HUES6 (cell line): ENCODE measurements around the gene LYZL4.

Source experiments
- H3K27ac ChIP-seq: 2 replicates; pipeline ENCODE4 v1.7.0; 2013; ENCODE audit warnings: low read depth, mild to moderate bottlenecking, low read length, inconsistent platforms
- H3K27me3 ChIP-seq: 2 replicates; pipeline ENCODE4 v1.6.1; 2013; ENCODE audit warnings: low read length; ENCODE audit not compliant: control insufficient read depth, insufficient read depth
- H3K36me3 ChIP-seq: 2 replicates; pipeline ENCODE4 v1.6.1; 2013; ENCODE audit warnings: low read length; ENCODE audit not compliant: control insufficient read depth, insufficient read depth
- H3K4me1 ChIP-seq: 2 replicates; pipeline ENCODE4 v1.6.1; 2013; ENCODE audit warnings: low read length; ENCODE audit not compliant: control insufficient read depth, insufficient read depth
- H3K4me3 ChIP-seq: 2 replicates; pipeline ENCODE4 v1.5.1; 2013; ENCODE audit warnings: low read depth, low read length
- H3K9ac ChIP-seq: one replicate; pipeline ENCODE4 v1.6.1; 2013; ENCODE audit warnings: mild to moderate bottlenecking, low read length
- H3K9me3 ChIP-seq: 2 replicates; pipeline ENCODE4 v1.6.1; 2013; ENCODE audit warnings: low read depth, low read length; ENCODE audit not compliant: control insufficient read depth, insufficient read depth

LYZL4 gene

DNA sequence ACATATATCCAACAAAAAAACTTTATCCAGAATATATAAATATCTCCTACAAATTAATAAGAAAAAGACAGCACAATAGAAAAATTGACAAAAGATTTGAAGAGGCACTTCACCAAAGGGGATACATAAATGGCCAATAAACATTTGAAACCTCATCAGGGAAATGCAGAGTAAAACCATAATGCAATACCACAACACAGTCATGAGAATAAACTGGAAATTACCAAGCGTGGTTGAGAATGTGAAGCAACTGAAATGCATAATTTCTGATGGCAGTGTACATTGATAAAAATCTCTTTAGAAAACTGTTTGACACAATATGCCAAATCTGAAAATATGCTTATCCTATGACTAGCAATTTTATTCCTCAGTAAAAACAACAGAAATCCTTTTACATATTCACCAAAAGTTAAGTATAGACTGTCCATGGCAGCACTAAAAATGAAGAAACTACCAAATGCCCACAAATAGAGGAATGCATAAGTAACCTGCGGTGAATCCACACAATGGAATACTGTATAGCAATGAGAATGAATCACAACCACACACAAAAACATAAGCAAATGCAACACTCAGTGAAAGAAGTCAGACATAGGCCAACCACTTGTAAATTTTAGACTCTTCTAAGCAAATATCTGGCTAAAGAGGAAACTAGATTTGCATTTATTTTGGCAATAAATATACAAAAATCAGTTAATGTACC is 7.9 kb downstream of the LYZL4 start:
- H3K4me3 ChIP-seq, result no peak overlapping the region
- H3K36me3 ChIP-seq, result no peaks in the 10 kb centered on the region
- no peak overlapping the region for H3K9ac ChIP-seq
- no peaks in the 10 kb centered on the region for H3K27me3 ChIP-seq
- no peaks in the 10 kb centered on the region for H3K4me1 ChIP-seq
- no peak overlapping the region for H3K27ac ChIP-seq
- no peaks in the 10 kb centered on the region for H3K9me3 ChIP-seq

DNA sequence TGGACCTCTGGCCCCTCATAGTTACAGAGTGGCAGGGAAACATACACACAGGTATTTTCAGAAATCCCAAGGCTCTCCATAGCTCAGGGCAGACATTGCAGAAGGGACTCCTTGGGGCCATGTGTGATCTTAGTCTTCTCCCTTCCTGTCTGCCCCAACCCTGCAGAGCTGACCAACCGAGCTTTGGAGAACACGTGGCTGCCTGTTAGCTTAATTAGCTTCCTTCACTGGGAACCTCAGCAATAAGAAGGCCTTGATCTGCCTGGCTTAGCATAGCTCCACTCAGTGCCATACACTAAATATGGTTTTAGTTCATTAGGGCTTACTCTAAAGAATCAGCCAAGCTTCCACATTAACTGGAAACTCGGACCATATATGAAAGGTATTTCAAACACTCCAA is 12.3 kb downstream of the LYZL4 start:
- Histone ChIP-seq H3K27ac (no peak overlapping the region), H3K4me3 (no peak overlapping the region), H3K9me3 (no peaks in the 10 kb centered on the region), H3K27me3 (no peaks in the 10 kb centered on the region), H3K9ac (no peak overlapping the region), H3K4me1 (no peaks in the 10 kb centered on the region), H3K36me3 (no peaks in the 10 kb centered on the region)

DNA sequence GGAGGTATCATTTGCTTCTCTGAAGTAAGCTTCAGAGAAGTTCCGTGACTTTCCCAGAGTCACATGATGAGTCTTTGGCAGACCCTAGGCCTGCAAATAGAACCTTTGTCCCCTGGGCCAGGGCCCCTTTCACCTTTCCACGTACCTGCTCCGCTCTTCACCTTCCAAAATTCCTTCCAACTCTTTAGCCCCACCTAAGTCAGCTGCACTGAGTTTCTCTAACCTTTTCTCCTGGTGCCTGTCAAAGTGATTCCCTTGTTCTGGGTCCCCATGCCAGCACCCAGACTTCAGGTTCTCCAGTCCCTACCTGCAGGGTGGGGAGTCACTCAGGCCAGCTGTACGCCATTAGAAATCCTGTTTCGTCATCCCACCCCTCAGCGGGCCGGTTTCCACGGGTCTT is 12.8 kb downstream of the LYZL4 start:
- Histone ChIP-seq H3K9me3 (no peaks in the 10 kb centered on the region), H3K4me3 (no peak overlapping the region), H3K27me3 (no peaks in the 10 kb centered on the region), H3K4me1 (no peaks in the 10 kb centered on the region), H3K9ac (no peak overlapping the region), H3K36me3 (no peaks in the 10 kb centered on the region), H3K27ac (no peak overlapping the region)

DNA sequence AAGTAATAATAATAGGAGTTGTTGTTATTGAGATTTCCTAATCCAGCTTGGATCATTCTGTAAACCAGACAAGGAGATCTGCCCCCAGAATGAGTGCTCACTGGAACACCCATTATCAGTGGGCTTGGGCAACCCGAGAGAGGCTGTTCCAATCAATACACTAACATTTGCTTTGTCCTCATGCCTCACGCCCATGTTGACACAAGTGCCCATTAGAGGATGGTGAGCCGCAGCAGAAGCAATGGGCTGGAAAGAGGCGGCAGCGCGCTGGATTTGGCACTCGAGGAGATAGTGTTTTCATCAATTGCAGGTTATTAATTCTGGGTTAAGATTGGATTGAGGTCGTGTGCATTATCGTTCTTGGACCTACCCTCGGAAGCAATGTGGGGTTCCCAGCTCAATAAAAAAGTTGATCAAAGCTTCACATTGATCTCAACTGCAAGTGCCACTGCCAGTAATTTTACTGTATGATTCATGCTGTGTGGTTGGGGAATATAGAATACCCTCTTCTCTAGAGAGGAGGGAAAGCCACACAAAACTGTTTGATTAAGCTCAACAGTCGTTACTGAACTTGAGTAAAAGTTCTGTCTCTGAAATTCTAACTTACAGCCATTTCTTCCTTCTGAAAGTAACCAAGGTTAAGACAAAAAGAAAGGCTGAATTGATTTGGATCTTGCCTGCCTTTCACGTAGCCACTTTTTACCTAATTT is 15.7 kb downstream of the LYZL4 start:
- H3K27me3 ChIP-seq, result no peaks in the 10 kb centered on the region
- H3K9me3 ChIP-seq, result no peaks in the 10 kb centered on the region
- no peaks in the 10 kb centered on the region for H3K4me1 ChIP-seq
- no peaks in the 10 kb centered on the region for H3K36me3 ChIP-seq
- no peak overlapping the region for H3K9ac ChIP-seq
- H3K4me3 ChIP-seq, result no peak overlapping the region
- no peak overlapping the region for H3K27ac ChIP-seq

DNA sequence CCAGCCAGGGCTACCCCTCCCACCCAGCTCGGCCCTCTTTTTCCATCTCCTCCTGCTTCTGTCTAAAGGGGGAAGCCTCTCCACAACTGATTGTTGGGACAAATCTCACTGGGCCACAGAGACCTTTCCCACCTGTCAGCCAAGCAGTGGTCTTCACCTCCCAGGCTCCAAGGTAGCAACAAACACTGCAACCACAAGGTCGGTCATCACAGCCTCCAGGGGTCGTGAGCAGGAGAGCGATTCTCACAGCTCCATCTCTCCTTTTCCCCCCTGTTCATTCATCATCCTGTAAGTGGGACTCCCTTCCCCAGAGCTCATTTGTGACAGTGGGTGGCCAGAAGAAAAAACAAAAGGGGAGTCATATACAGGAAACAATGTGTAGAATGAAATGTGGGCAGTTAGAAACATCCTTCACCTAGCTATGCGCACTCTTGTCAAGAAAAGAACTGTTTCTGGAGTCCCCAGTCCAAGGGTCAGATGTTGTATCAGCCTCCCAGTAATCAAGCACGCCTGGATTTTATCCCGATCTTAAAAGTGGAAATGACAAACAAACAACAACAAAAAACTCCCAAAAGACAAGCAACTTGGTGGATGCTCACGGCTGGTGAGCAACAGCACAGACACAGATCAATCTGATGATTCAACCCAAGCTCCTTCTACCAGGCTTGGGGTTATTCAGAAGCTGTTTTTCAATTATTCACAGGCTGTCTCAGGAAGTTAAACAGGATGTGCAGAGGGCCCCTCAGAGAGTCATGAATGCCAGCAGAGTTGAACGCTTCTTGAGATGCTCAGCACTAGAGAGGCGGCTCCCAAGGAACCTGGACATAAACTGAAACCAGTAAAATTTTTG is 22.4 kb downstream of the LYZL4 start:
- Histone ChIP-seq H3K4me3 (no peak overlapping the region), H3K9me3 (no peaks in the 10 kb centered on the region), H3K9ac (no peak overlapping the region), H3K36me3 (no peaks in the 10 kb centered on the region), H3K27me3 (no peaks in the 10 kb centered on the region), H3K4me1 (no peaks in the 10 kb centered on the region; the same call in 1 of the 2 replicates), H3K27ac (no peak overlapping the region)

DNA sequence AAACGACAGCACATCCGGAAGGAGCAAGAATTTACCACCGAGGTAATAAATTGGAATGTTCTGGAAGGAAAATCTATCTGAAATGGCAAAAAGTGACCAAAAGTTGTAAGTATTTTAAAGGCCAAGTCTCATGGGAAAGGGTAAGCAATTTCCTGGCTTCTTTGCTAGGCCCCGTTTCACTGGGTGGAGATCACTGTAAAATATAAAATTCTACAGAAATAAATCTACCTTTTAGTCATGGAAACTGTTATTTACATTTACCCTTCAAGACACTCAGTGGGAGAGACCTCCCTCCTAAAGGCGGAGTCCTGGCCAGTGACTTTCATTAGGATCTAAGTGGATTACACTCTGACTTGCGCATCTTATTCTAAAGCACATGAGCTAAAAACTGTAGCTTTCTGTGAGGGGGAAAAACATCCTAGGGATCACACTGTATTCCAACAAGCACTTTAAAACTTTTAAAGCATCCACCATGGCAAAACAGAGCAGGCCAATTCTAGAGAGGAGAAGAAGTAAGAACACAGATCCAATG is 28.8 kb downstream of the LYZL4 start:
- Histone ChIP-seq H3K36me3 (no peaks in the 10 kb centered on the region), H3K27me3 (no peaks in the 10 kb centered on the region), H3K4me3 (no peak overlapping the region), H3K4me1 (peaks cover 4% of the 10 kb centered on the region), H3K27ac (no peak overlapping the region), H3K9ac (no peak overlapping the region), H3K9me3 (no peaks in the 10 kb centered on the region)

DNA sequence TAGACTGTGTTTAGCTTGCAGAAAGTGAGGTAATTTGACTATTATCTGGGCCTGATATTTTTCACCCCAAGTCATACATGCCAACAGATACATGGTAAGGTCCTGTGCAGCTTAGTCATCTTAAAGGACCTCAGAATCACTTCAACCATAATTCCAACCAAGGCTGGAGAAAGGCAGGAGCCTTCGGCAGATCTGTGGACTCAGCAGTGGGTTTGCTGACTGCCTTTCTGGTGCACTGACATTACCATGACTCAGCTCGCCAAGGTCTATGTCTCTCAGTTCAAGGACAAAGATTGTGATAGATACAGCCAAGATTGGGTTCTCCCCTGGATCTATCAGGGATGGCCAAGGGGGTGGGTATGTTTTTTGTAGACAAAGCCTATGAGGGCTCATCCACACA is 32.7 kb downstream of the LYZL4 start:
- peaks cover 4% of the 10 kb centered on the region; the same call in 1 of the 2 replicates for H3K4me1 ChIP-seq
- H3K27me3 ChIP-seq, result no peaks in the 10 kb centered on the region
- no peak overlapping the region for H3K9ac ChIP-seq
- H3K9me3 ChIP-seq, result no peaks in the 10 kb centered on the region
- no peaks in the 10 kb centered on the region for H3K36me3 ChIP-seq
- no peak overlapping the region for H3K4me3 ChIP-seq
- no peak overlapping the region for H3K27ac ChIP-seq

DNA sequence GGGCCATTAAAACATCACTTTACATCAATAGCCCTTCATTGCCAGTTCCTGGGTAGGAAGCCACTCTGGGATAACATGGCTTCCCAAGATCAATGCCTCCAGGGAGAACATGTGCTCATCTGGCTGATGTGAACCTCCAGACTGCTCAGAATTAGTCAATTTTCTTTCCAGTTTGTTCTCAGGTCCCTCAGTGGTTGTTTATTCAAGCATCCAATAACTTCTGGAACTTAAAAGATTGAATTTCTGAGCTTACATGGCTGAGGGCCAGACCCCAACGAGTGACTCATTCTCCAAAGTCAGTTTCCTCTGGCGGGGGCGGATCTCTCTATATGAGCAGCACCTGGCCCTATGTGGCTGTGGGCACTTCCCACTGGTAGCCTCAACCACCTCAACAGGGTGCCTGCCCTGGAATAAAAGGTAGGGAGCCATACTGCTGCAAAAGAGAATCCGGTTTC is 34.0 kb downstream of the LYZL4 start:
- no peaks in the 10 kb centered on the region for H3K36me3 ChIP-seq
- no peak overlapping the region for H3K27ac ChIP-seq
- H3K9me3 ChIP-seq, result no peaks in the 10 kb centered on the region
- H3K4me1 ChIP-seq, result no peaks in the 10 kb centered on the region
- no peaks in the 10 kb centered on the region for H3K27me3 ChIP-seq
- no peak overlapping the region for H3K4me3 ChIP-seq
- no peak overlapping the region for H3K9ac ChIP-seq

DNA sequence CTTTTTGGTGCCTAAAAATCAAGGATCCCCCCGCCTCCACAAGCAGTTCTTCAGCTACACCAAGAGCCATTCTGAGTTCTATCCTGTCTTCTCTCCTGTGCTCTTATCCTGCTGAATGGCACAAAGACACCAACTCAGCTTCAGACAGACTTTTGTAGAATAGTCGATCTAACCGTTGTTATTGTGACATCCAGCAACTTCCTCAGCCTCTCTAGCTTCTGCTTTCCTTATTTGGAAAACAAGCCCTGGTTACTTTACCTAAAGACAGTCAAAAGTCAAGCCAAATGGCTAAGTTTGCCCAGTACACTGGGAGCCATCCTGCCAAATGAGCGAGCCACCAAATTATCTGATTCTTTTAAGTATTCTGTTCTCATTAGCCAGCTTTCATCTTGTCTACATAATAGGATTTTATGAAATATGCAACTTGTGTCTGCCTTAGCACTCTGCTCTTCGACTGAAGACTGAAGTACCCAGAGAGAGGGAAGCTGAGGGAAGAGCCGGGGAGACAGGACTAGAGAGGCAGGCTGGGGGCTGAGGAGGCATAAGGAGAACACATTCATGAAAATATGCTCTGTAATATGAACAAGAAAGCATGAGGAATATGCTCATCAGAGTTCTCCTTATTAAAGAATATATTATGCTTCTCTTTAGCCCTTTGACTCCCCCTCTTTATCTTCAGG is 35.1 kb downstream of the LYZL4 start:
- no peaks in the 10 kb centered on the region for H3K27me3 ChIP-seq
- H3K9me3 ChIP-seq, result peaks cover 5% of the 10 kb centered on the region; the same call in 1 of the 2 replicates
- no peak overlapping the region for H3K9ac ChIP-seq
- no peaks in the 10 kb centered on the region for H3K36me3 ChIP-seq
- no peaks in the 10 kb centered on the region for H3K4me1 ChIP-seq
- no peak overlapping the region for H3K27ac ChIP-seq
- H3K4me3 ChIP-seq, result no peak overlapping the region

DNA sequence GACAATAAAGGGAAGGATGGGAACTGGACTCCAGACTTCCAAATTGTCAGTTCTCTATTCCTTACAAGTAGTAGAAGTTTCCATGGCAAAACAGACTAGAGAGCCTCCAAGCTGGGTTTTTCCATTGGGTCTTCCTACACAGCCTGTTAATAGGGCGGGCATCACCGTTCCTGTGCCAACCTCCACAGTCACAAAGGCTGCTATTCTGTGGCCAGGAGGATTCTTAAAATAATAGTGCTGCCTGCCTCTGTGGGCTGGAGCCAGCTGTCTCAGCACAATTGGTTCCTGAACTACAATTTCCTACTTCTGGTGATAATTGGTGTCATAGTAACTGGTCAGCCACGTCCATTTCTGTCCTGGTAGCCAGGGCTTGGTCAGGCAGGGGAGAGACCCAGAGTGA is 38.6 kb downstream of the LYZL4 start:
- Histone ChIP-seq H3K9ac (no peak overlapping the region), H3K4me3 (no peak overlapping the region), H3K27ac (no peak overlapping the region), H3K4me1 (peaks cover 8% of the 10 kb centered on the region; the same call in 1 of the 2 replicates), H3K27me3 (no peaks in the 10 kb centered on the region), H3K36me3 (no peaks in the 10 kb centered on the region), H3K9me3 (peaks cover 5% of the 10 kb centered on the region; the same call in 1 of the 2 replicates)
